Ammon's horn (tissue), 1 donor: Measurements from ENCODE around the gene ASB11.
A peak's percentile ranks its signal among the peaks of the same experiment; 100 is the strongest.

ENCODE experiments used
- DNase-seq: peaks from one replicate; pipeline ENCODE4 v3.0.0-alpha.2; 2016; ENCODE audit warnings: low spot score

Gene ASB11

DNA sequence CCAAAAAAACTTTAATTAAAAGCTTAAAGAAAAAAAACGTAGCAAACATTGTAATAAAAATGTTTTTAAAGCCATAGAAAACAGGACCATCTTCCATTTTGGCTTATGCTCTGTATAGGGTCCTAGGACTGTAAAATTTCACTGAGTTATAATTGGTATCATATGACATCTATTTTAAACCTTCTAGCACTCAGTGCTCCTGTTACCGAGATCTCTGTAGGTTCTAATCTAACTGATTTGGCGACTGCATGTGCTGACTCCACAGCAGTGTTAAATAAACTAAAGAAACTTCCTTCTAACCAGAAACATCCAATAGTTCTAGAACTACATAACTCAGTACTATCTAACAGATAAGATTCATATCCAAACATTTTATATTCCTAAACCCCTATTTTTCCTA is at the start of gene ASB11:
Gene ASB11, minus strand, starts transcription at position 132 of the 400 bp plus-strand sequence. Its CDS starts 35 bp downstream, at position 97.
- no peak for DNase-seq

DNA sequence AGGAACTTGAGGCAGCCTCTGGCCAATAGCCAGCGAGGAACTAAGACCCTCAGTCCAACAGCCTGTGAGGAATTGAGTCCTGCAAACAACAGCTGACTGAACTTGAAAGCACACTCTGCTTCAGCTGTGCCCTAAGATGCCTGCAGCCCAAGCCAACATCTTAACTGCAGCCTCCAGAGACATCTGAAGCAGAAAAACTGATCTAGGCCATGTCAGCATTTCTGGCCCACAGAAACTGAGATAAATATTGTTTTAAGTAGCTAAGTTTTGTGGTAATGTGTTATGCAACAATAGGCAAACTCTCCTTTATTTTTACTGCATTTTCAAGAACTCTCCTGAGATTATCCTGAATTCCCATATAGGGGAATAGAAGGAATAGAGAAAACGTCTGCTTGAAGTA is 44.3 kb upstream of the ASB11 start:
- DNase-seq = no peak

- no peak for DNase-seq
Observed at GRCh38 chrX:15358533-15358932, 43.1 kb upstream of the ASB11 start.

DNA sequence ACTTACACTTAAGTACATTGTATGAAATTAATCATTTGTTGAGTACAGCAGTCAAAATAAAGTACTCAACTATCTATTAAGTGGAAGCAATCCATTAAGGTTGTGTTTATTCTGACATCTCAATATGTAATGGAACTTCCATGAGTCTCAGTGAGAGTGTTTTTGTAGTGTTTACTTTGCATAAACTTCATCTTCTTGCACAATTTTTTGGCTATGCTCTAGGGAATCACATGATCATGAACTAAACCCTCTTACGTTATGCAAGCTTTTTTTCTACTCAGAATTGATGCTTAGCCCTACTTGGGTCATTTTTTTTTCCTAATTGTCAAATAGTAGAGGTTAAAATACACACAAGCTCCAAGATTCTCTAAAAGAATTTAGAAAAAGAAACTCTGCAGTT is 41.0 kb upstream of the ASB11 start:
- no peak for DNase-seq

DNA sequence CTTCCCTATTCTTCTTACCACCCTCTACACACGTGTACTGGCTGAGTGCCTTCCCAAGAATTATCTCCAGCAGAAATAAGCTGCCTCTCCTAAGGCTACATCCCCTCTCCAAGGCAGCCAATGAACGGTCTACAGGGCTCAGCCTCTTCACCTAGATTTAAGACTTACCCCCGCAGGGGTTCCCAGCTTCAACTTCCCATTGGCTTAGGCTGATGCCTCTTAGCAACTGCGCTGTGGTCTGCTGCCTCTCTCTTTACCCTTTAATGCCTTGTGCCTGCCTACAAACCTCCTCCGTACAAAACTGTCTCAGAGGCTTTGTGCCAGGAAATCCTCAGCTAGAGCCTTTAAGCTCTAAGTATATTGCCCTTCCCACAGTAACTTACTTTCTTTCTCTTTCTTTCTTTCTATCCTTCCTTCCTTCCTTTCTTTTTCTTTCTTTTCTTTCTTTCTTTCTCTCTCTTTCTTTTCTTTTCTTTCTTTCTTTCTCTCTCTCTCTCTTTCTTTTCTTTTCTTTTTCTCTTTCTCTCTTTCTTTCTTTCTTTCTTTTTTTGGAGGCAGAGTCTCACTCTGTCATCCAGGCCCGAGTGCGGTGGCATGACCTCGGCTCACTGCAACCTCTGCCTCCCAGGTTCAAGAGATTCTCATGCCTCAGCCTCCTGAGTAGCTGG is 35.0 kb upstream of the ASB11 start:
- no peak for DNase-seq

GRCh38 chrX:15349046-15349445 is 33.6 kb upstream of the ASB11 start:
- DNase-seq = peak; percentile 69

DNA sequence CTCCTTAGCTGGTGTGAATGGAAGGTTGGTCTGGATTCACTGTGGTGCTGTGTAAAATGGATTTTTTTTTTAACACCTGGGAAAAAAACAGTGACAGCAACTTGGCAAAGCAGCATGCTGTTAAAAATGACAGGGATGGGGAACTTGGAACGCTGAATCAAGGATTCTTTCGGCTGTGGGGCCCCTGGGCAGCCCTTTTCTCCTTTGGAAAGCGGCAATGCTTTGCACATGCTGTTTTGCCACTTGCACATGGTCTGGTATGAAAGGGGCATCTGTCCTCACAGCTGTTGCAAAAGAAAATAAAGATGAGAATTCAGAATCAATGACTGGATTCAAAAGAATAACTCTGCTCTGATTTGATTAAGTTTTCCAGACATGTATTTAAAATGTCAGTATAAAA is 30.5 kb upstream of the ASB11 start:
- DNase-seq = no peak

GRCh38 chrX:15344106-15344505 is 28.7 kb upstream of the ASB11 start:
- DNase-seq = no peak

GRCh38 chrX:15343075-15343476 is 27.6 kb upstream of the ASB11 start:
- DNase-seq = no peak

DNA sequence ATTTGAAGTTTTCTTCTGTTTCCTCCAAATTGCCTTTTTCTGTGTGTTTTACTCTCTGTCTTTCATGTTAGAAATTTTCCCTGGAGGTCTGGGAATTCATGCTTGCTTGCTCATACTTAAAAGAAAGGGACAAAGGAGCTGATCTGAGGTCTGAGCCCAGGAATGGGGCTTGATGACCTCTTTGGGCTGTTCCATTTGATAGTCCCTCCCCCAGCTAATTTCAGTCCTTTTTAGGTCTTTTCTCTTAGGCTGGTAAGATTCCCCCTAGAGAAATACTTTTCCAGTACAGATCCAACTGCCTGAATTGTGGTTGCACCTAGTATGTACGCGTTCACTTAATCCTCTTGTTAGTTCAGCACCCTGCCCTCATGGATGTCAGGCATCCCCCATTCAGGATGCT is 25.4 kb upstream of the ASB11 start:
- DNase-seq = no peak

GRCh38 chrX:15336023-15336413 is 20.6 kb upstream of the ASB11 start:
- DNase-seq = peak; percentile 11

GRCh38 chrX:15335135-15336022 is 19.9 kb upstream of the ASB11 start, which contains the start of gene PIGA:
Gene PIGA, minus strand, starts transcription at chrX:15335523. Its CDS starts 3,593 bp downstream, at chrX:15331930.
- DNase-seq = peak; percentile 97

DNA sequence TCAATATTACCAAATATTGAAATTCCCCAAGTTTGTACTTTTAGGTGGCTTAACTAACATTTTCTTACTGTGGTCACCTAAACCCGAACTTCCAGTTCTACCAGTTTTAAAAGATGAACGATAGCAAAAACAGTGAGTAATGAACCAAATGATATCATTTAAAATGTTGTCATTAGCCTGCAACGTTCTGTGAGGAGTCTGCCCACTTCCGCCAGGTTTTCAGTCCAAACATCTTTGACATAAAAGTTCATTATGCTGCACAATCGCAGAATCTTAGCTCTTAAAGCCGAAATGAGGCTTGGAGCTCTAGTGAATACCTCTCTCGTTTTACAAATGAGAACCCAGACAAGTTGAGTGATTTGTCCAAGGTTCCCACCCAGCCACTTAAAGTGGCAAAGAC is 19.1 kb upstream of the ASB11 start:
- no peak for DNase-seq

DNA sequence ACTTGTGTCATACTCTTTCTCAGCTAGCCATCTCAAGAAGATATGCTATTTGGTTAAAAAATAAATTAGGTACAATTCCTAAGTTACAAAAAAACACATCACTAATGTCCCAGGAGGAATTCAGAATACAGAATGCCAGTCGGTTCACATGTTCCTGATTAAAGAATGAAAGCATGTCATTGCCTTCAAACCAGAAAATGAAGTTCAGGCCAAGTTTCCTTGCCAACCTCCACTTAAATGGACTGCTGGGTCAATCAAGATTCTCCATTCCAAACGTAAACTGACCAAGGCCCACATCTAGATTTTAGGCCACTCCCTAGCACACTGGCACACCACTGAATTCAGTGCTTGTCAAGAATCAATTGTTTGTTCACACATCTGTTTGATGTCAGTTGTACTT is 13.4 kb upstream of the ASB11 start:
- DNase-seq = no peak

DNA sequence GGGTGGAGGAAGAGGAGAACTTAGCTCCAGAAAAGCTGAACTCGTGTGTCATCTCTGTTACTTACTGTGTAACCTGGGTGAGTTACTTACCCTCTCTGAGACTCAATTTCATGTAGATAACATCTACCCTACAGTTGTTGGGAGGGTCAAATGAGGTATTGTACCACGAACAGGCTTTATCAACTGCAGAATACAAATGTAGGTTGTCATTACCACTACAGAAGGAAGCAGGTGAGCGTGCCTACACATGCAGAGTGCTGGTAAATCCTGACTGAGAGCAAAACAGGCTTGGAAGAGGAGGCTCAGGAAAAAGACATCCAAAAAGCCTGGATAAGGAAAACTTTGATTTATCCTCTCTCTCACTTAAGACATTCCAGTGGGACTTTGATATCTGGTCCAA is 12.7 kb upstream of the ASB11 start:
- DNase-seq = no peak

DNA sequence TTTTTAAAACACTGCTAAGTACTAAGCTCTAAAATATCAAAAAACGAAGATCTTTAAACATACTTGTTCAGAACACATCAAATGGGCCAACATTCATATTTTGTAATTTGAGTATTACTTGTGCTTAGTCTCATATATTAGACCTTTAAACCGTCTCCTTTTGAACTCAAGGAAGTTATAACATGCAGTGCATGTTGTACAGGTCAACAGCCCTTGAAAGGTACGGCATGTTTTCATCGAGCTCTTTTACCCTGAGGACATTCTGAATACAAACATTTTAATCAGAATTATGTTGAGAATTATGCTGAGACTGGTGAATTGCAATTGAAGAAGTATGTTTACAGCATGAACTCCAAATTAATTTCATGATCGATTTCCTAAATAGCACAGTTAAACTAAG is 7.0 kb upstream of the ASB11 start:
- no peak for DNase-seq

DNA sequence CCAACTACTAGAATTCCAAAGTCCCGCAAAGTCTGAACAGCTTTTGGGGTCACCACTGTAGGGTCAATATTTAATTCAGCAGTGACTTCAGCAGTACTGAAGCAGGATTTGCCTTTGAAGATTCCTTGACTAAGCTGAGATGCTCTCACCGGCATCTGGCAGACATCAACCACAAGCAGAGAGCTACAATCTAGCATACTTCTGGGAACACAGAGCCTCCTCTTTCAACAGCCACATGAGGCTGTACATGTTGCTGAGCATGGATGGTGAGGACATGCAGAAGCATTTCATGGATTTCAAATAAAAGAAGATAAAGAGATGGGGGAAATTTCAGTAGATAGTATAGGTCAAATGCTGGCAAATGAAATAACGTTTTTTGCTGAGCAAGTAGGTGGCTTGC is 6.6 kb upstream of the ASB11 start:
- DNase-seq = no peak

DNA sequence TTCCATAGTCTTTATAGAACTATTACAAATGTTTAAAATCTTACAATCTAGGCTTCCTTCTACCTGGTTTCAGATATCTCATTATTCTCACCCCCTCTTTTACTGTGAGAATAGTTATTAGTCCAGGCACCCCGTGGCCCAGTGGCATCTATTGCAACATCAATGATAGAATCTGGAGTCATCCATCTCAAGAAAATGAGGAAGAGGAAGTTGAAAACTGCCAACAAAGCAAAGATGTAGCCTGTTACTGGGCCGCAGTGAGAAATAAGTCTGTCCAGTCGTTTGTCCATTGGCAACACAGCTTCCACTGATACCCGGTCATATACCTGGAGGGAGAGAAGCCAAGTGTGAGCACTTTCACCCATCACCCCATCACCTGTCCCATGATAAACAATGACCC is 6.0 kb upstream of the ASB11 start:
- DNase-seq = peak; percentile 20

- DNase-seq = no peak
Observed at GRCh38 chrX:15320297-15320696, 4.9 kb upstream of the ASB11 start.

GRCh38 chrX:15319075-15319474 is 3.6 kb upstream of the ASB11 start:
- peak; percentile 53 for DNase-seq

DNA sequence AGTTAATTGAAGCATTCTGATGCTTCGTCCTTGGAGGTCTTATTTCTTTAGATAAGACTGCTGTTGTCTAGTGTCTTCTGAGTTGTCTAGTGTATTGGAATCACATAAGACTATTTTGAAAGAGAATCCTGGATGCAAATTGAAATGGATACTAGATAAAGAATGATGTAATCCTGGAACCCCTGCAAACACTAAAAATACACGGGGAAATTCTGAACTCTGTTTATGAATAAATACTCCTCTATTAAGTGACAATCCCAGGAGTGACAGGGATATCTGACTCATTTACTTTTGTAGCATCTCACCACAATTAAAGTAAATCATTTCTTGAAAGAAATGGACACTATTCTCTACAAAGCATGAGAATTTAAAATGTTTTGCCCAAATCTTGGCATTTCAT is 968 bp downstream of the ASB11 start:
- no peak for DNase-seq

DNA sequence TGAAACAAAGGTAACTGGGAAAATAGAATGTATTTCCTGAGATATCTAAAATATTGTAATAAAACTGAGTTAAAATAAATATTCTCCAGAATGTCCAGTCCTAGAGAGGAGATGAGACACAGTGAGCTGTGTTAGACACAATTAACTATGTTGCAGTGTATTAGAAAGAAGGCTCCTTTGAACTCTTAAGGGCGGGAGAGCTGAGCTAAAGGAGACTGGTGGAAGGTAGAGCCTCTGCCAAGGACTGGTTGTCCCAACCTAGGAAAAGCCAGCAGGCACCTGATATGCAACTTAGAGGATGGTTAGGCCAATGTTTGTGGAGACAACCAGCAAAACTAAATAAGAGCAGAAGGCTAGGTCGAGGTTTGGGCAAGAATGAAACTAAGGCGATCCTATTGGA is 4.3 kb downstream of the ASB11 start:
- DNase-seq = no peak

- DNase-seq = peak; percentile 37
Observed at GRCh38 chrX:15310117-15310516, 5.3 kb downstream of the ASB11 start.
